ENCODE data around the gene EHD2.
"Not testable (repeated sequence)": the region's sequence is repeated elsewhere in the genome, so short reads cannot be mapped to it uniquely, and the experiment has no call there.

Gene EHD2

GRCh38 chr19:47691782-47692181, 21.4 kb upstream of the EHD2 start:
- no peak for DNase-seq (ENCODE audit: low spot score)

DNA sequence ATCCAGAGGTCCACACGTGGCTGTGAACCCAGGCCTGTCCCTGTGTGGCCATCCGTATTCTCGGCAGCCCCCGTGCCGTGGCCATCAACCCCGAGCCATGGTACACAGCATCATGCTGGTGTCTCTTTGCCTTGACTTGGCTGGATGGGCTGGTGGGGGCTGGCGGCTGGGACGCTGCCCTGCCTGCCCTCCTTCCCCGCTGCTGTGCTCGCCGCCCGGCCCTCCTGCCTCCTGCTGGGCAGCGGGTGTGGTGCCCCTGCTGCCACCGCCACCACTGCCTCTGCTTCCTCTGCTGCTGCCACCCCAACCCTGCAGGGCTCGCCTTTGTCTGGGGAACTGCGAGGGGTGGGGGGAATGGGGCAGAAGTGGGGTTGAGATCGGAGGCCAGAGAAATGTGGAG, 19.7 kb upstream of the EHD2 start:
- DNase-seq (ENCODE audit: low spot score): no peak

DNA sequence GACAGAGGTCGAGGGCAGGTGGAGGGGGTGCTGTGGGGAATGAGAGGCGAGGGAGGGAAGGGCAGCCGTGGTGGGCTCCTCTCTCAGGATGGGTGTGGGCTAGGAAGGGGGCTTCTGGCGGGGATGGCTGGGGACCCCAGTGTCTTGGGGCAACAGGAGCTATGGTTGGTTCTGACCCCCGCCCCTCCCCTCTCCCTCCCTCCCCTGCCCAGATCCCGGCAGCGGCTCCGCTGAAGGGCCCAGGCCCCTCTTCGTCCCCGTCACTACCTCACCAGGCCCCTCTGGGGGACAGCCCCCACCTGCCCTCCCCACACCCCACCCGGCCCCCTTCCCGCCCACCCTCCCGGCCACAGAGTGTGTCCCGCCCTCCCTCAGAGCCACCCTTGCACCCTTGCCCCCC, 19.3 kb upstream of the EHD2 start:
- no peak for DNase-seq (ENCODE audit: low spot score)

GRCh38 chr19:47694466-47695273, 18.6 kb upstream of the EHD2 start:
- no peak for DNase-seq (ENCODE audit: low spot score)

DNA sequence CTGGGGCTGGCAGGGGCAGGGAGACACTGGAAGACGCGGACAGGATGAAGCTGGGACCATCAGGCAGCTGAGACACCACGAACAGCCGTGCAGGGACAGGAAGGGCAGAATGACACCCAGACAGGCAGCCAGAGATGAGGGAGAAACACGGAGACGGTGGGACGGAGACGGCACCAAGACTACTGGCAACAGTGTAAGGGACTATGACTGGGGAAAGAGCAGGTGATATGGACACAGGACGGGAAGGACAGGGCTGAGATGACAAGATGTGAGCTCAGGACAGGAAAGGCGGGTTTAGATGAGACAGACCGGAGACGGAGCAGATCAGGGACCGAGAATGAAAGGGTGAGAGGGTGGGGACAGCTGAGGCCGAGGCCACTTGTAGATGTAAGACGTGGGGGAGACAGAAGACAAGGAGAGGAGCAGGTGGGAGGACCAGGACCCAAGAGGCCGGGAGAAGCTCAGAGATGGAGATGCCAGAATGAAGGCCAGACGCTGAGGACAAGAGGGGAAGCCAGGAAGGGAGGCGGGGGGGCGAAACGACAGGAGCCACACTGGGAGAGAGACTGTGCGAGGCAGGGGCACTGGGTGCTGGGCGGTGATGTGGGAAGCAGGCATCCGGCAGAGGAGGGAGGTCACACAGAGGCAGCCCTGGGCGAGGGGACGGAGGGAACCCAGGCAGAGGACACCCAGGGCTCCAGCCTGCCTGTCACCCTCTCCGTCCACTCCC, 17.5 kb upstream of the EHD2 start:
- DNase-seq (ENCODE audit: low spot score): no peak

DNA sequence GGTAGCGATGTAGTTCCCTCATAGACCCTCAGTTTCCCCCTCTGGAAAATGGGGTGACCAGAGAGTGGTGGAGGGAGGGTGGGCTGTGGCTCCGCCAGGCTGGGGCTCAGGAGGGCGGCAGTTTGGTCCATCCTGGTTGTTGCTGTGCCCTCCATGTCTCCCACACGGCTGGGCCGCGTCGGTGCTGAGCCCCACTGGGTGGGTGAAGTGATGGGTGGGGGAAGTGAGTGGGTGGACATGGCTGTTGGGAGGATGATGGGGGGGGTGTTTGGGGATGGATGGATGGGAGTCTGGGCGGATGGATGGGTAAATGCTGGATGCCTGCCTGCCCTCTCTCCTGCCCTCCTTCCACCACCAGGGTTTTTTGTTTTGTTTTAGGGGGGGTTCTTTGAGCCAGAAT, 16.6 kb upstream of the EHD2 start:
- DNase-seq (ENCODE audit: low spot score): no peak

DNA sequence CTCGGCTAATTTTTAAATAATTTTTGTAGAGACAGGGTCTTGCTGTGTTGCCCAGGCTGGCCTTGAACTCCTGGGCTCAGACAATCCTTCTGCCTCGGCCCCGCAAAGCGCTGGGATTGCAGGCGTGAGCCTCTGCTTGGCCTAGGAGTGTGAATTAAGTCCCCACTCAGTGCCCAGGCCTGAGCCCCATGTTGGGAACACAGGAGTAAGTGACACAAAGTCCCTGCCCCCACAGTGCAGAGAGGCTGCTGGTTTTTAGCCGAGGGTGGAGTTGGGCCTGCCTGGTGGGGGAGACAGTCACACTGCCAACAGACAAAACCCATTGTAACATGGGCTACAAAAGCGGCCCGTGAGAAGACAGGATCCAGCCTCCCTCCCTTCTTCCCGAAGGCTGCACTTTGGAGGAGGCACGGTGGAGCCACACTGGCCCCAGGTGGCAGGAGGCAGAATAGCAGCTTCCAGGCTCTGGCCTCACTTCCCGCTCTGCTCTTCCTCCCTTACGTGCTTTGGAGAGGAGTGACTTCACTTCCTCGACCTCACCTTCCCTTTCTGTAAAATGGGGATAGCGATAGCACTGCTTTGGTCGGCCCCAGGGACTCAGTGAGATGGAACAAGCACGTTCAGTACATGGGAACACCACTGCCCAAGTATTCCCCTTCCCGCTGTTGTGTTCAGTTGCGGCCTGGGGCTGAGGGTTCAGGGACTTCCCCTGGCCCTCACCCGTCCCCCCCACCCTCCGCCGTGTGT, 15.2 kb upstream of the EHD2 start:
- DNase-seq (ENCODE audit: low spot score): peak; percentile 81

GRCh38 chr19:47698631-47699359, 14.4 kb upstream of the EHD2 start:
- DNase-seq (ENCODE audit: low spot score): no peak

DNA sequence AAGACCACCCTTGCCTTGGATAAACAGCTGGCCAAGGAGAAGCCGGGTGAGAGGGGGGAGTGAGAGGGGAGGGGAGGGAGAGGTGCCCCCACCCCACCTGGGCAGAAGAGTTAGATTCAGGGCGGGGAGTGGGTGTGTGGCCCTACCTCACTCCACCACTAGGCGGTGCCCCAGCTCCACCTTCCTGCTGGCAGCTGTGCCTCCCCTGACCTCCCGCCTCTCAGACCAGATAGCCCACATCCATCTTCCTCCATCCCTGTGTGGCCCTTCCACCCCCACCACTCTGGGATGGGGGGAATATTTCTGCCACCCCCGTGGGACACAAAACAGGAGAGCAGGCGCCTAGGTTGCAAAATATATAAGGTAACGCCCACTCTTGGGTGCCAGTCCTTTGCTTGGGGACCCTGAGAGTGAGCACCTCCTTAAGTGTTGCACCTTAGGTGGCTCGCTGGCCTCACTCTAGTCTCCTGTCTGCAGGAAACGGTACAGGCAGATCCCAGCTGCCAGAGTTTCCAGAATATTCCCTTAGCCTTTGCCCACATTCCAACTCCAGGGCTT, 13.8 kb upstream of the EHD2 start:
- DNase-seq (ENCODE audit: low spot score): peak; percentile 41

DNA sequence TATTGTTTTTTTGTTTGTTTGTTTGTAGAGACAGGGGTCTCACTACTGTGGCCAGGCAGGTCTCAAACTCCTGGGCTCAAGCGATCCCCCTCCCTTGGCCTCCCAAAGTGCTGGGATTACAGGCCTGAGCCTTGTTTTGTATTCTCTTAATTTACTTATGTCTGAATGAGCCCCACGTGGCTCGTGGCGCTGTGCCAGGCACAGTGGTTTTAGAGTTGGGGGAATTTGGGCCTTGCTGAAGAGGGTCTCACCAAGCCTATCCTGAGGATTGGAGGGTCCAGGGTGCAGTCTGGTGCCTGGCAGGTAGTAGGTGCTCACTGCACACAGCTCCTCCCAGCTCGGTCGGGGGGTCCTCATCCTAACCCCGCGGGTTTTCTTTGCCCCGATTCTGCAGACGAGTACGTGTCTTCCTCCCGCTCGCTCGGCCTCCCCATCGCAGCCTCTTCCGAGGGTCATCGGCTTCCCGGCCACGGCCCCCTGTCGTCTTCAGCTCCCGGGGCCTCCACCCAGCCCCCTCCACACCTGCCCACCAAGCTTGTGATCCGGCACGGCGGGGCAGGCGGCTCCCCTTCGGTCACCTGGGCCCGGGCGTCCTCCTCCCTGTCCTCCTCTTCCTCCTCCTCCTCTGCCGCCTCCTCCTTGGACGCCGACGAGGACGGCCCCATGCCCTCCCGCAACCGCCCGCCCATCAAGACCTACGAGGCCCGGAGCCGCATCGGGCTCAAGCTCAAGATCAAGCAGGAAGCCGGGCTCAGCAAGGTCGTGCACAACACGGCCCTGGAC, 12.1 kb upstream of the EHD2 start:
- DNase-seq (ENCODE audit: low spot score): no peak

DNA sequence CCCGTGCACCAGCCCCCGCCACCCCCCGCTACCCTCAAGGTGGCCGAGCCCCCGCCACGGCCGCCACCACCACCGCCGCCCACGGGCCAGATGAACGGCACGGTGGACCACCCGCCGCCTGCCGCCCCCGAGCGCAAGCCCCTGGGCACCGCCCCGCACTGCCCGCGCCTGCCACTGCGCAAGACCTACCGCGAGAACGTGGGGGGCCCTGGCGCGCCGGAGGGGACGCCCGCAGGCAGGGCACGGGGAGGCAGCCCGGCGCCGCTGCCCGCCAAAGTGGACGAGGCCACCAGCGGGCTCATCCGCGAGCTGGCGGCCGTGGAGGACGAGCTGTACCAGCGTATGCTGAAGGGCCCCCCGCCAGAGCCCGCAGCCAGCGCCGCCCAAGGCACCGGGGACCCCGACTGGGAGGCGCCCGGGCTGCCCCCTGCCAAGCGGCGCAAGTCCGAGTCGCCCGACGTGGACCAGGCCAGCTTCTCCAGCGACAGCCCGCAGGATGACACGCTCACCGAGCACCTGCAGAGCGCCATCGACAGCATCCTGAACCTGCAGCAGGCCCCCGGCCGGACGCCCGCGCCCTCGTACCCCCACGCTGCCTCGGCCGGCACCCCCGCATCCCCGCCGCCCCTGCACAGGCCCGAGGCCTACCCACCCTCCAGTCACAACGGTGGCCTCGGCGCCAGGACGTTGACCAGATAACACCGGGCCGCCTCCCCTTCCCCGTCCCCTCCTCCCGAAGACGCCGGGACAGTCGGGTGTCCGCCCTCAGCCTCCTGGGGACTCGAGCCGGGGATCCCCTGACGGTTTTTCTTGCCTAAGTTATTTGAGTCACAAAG, 11.3 kb upstream of the EHD2 start:
- DNase-seq (ENCODE audit: low spot score): no peak

DNA sequence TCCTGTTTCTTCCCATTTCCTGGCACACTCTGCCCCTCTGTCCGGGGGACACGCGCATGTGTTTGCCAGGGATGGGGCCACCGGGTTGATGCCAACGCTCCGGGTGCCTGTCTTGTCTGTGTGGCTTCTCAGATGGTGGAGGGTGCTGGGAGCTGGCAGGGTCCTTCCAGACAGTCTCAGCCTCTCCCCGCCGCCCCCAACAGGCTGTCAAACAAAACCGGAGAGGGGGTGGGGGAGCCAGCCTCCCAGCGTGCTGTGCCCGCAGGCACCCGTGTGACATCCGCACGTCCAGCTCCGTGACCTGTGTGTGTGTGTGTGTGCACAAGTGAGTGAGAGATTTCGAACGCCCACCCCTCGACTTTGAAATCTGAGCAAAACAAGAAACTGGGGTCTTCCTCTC, 10.6 kb upstream of the EHD2 start:
- DNase-seq (ENCODE audit: low spot score): no peak

- no peak for DNase-seq (ENCODE audit: low spot score)
Observed at GRCh38 chr19:47703301-47703700, 9.9 kb upstream of the EHD2 start.

DNA sequence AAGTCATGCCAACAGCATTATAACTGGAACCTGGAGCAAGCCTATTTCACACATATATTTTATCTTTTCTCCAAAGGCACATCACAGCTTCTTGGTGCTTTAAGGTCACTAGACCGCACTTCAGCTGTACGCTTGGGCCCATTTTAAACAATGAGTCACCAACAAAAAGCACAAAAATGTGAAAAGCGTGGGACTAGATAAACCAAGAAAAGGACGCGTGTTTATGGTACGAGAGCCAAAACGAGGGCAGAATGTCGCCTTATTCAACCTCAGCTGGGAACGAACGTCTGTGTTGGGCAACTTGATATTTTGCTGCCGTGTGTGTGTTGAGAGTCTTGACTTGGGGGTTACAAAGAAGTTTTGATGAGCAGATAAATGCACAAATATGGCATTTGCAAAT, 9.2 kb upstream of the EHD2 start:
- DNase-seq (ENCODE audit: low spot score): no peak

- DNase-seq (ENCODE audit: low spot score): no peak
Observed at GRCh38 chr19:47704656-47705055, 8.6 kb upstream of the EHD2 start.

GRCh38 chr19:47707135-47707925, 5.9 kb upstream of the EHD2 start:
- DNase-seq (ENCODE audit: low spot score): peak; percentile 81

- no peak for DNase-seq (ENCODE audit: low spot score)
Observed at GRCh38 chr19:47711652-47712242, 1.5 kb upstream of the EHD2 start.

GRCh38 chr19:47714339-47714738, 1.1 kb downstream of the EHD2 start:
- DNase-seq (ENCODE audit: low spot score): no peak

DNA sequence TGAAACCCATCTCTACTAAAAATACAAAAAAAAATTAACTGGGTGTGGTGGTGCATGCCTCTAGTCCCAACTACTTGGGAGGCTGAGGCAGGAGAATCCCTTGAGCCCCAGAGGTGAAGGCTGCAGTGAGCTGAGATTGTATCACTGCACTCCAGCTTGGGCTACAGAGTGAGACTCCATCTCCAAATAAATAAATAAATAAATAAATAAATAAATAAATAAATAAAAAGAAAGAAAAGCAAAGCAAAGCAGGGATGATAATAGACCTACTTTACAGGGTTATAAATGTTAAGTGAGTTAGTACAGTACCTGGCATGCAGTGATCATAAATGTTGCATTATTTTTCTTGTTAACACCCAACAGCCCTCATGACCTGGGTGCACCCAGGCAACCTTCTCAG, 1.6 kb downstream of the EHD2 start:
- not testable (repeated sequence) for DNase-seq (ENCODE audit: low spot score)
